Central memory CD4-positive, alpha-beta T cell (primary cell): ENCODE data around the gene GADD45GIP1.

Source experiments
- DNase-seq: peaks from one replicate; pipeline ENCODE4 v3.0.0; 2022
- total RNA-seq, 3 experiments: gene quantifications; one replicate each; lab custom pipeline; 2026; lab: John Stamatoyannopoulos, UW

The GADD45GIP1 gene
- total RNA-seq = 10.8 to 88.4 (median 39.6) reads per million in 3 experiments

GRCh38 chr19:12956446-12957388, at the start of gene GADD45GIP1:
Gene GADD45GIP1 (minus strand): TSS chr19:12957223. CDS start chr19:12957212, 11 bp downstream.
- DNase-seq = peak; percentile 75

DNA sequence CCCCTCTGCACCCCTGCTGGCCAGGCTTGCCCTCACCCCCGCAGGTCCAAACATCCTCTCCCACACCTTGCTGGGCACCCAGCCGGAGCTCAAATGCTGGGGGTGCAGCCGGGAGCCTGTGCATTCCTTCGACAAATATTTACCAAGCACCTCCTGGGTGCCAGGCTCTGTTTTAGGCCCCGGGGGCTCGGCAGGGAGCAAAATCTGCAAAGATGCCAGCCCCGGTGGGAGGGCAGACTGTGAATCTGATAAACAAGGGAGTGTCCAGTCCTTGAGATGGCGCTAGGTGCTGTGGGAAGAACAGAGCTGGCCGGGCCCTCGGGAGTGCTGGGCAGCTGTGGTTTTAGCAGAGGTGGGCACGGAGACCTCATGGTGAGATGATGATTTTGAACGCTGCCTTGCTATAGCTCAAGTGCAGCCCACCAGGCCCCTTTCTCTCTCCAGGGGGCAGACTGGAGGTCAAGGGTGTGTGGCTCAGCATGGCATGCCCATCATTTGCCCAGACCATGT, 48.9 kb upstream of the GADD45GIP1 start:
- DNase-seq = no peak

DNA sequence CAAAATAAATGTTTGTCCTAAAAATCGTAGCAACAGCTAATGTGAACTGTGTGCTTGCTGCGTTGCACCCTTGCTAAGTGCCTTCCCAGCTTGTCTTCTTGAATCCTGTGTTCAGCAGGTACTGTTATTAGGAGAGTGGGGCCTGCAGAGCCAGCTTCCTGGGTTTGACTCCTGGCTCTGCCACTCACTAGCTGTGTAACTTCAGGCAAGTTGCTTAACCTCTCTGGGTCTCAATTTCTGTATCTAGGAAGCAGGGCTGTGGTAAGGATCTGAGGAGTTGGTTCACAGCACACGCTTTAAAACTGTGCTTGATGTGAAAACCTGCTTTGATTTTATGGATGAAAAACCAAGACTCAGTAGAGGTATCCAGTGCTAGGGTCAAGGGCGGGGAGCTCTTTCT, 48.2 kb upstream of the GADD45GIP1 start:
- DNase-seq = no peak

DNA sequence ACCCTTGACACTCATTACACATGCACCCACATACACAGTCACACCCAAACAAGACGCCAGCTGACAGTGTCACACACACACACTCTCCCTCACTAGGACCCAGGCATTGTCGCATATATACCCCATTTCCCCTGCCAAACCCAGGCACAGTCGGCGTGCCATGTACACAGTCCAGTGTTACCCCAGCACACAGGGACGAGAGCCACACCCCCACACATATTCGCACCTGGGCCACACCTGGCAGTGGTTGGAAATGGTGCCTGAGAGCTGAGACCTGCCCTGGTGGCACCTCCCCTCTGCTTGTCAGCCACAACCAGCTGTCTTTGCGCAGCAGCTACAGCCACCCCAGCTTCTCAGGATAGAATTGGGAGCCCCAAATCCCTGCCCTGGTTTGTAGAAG, 47.2 kb upstream of the GADD45GIP1 start:
- no peak for DNase-seq

GRCh38 chr19:13003081-13003480, 46.1 kb upstream of the GADD45GIP1 start:
- no peak for DNase-seq

- DNase-seq = no peak
Observed at GRCh38 chr19:13002166-13002898, 45.3 kb upstream of the GADD45GIP1 start.

- no peak for DNase-seq
Observed at GRCh38 chr19:13001502-13002165, 44.6 kb upstream of the GADD45GIP1 start.

DNA sequence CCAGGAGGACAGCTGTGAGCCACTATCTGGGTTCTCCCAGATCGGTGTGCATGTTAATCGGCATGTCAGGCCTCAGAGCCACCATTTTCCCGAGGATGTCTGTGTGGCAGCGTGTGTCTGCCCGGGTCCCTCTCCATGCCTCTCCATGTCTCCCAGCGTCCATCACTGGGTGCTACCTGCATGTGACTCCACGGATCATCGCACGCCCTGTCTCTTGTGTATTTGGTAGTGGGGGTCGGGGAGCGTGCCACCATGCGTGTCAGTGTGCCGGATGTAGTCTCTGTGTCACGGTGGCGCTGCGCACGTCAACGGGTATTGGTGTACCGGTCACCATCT, 44.1 kb upstream of the GADD45GIP1 start:
- no peak for DNase-seq

DNA sequence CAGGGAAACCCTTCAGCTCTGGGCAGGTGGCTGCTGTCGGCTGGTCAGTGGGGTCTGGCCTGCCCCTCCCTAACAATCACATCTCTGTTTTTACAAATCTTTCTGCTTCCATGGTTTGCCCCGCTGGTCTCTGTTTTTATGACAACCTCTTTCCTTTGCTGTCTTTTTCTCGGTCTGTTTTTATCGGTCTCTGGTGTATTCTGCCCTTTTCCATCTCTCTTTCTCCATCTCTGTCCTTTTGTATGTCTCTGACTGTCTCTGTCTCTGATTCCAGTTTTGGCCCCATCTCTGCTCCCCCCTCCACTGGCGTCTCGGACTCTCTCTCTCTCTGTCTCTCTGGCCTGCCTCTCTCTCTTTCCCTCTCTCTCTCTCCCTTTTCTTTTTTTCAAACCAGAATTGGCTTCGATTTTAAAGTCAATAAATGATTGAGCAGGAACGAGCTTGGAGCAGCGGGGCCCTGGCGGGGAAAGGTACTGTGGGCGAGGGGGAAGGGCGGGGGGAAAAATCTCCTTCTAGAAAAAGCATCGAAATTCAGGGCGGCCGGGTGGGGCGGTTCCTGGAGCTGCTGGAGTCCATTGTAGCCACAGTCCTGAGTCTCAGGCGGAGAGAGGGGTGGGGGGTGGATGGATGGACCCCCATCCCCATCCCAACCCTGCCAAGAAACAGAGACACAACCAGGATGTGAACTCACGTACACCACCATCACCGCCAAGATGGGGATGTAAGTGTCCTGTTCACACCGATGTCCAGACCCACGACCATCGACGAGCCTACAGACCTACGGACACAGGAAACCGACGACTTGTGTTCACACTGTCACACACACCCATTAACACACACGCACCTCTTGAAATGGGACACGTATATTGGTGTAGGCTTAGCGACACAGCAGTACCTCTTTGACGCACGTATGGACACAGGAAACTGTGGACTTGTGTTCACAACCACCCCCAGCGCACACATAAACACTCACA, 41.2 kb upstream of the GADD45GIP1 start:
- no peak for DNase-seq

GRCh38 chr19:12997179-12997966, 40.4 kb upstream of the GADD45GIP1 start:
- no peak for DNase-seq

DNA sequence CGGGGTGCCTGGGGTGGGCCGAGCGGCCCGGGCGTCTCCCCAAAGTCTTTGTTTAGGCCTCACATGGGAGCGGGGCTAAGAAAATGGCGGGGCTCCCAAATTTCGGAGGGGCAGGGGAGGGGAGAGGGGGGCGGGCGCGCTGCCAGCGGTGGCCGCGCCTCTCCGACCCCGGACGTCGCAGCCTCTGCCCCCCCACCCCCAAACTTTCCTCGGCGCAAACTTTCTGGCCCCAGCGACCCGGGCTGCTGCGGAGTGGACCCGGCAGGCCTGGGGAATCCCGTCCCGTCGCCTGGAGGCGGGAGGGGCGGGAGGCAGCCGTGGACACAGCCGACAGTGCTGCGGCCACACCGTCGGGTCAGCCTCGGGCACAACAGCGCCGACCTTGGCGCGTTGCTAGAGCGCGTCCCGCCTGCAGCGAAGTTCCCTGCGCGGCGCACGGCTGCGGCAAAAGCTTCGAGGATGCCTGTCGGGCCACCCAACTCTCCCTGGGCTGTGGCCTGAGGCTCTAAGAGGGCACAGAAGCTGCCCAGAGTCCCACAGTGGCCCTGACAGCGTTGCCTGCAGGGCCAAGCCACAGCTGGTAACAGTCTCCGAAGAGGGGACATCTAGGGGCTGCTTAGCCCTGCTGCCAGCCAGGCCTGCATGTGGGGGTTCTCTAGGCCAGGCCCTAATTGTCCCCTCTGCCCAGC, 39.5 kb upstream of the GADD45GIP1 start:
- no peak for DNase-seq

DNA sequence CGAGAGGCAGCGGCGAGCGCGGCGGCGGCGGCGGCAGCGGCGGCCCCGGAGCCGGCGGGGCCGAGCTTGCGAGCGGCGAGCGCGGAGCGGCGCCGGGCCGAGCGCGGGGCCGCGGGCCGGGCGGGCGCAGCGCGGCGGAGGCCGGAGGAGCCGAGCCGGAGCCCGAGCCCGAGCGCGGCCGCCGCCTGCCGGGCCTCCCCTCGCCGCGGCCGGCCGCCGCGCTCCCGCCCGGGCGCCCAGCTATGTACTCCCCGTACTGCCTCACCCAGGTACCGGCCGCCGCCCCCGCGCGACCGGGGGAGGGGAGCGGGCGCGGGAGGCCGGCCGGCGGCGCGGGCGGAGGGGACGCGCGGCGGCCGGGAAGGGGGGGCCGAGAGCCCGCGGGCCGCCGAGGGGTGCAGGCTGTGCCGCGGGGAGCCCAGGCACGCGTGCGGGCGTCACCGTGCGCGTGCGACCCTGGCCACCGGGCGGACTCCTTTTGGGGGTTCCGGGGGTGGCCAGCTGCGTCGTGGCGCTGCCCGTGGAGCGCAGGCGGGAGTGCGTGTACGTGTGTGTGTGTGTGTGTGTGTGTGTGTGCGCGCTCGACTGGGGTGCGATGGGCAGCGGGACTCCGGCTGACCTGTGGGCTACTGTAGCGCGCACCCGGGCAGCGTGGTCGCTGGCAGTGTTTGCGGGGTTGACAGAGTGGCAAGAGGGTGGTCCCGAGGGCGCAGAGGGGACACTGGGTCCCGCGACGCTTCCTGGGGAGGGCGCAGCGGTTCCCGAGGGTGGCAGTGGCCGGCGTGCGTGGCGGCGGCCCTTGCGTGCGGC, 38.8 kb upstream of the GADD45GIP1 start:
- no peak for DNase-seq

DNA sequence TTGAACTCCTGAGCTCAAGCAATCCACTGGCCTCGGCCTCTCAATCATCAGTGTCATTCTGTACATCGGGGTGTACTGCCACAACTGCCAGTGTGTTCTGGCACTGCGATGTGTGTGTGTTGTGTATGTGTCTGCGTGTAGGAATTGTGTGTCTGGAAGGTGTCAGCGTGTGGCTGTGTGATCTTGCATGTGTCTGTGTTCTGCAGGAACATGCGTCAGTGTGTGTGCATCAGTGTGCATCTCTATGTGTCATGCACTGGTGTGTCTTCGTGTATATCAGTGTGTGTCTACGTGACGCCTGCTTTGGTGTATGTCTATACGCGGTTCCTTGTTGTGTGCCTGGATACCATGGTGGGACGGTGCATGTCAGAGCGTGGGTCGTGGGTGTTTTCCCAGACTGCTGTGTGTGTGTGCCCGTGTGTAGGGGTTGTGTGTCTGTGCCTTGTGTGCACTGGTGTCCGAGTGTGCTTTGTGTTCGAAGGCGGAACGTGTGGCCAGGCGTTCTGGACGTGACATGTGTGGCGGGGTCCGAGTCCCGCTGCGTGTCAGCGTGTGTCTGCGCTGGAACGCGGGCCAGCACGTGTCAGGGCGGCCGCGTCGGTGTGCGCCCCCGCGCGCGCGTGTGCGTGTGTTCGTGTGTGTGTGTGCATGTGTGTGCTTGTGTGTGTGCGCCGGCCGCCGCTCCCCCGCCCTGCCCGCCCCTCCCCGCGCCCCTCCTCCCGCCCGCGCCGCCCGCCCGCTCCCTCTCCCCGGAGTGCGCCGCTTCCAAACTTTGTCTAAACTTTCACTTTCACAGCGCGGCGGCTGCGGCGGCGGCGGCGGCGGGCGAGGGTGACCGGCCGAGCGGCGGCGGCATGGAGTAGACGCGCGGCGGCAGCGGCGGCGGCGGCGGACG, 37.9 kb upstream of the GADD45GIP1 start, which contains the start of gene NFIX:
Gene NFIX (plus strand): TSS at position 775 of the 895 bp plus-strand sequence. CDS start 363 bp downstream, outside the sequence.
- DNase-seq = peak; percentile 34

DNA sequence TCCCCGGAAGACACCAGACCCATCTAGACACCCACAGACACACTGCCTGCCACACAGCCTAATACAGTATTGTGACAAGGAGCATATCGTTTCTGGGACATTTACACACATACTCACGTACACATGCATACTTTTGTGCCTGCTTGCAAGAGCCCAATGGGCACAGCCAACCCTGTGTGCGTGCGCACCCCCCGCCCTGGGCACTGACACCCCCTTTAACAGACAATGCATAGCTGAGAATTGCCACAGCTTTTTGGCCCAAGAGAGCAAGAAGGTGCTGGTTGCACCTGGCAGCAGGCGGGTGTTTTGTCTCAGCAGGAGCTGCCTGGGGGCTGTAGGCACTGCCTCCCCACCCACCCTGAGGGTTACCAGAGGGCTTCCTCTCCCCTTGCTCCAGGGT, 36.5 kb upstream of the GADD45GIP1 start:
- no peak for DNase-seq

DNA sequence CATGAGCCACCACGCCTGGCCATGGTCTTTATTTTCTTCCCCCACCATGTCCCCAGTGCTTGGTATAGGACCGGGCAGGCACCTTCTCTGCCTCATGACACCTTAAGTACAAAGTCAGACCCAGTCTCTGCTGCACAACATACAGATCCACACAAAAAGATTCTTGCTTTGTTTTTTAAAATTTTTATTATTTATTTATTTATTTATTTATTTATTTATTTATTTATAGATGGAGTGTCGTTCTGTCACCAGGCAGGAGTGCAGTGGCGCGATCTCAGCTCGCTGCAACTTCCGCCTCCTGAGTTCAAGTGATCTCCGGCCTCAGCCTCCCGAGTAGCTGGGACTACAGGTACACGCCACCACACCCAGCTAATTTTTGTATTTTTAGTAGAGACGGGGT, 35.7 kb upstream of the GADD45GIP1 start:
- no peak for DNase-seq

GRCh38 chr19:12991296-12991695, 34.3 kb upstream of the GADD45GIP1 start:
- DNase-seq = no peak

DNA sequence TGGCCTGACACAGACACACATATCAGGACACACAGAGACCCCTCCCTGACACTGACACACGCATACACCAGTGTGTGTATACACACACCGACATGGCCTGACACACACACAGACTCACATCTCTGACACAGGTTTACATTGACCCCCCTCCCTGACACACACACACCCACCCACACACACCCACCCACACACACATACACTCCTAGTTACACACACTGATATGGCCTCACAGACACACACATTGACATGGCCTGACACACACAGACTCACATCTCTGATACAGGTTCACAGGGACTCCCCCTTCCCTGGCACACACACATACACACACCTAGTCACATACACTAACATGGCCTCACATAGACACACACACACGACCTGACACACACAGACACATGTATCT, 33.8 kb upstream of the GADD45GIP1 start:
- DNase-seq = no peak

DNA sequence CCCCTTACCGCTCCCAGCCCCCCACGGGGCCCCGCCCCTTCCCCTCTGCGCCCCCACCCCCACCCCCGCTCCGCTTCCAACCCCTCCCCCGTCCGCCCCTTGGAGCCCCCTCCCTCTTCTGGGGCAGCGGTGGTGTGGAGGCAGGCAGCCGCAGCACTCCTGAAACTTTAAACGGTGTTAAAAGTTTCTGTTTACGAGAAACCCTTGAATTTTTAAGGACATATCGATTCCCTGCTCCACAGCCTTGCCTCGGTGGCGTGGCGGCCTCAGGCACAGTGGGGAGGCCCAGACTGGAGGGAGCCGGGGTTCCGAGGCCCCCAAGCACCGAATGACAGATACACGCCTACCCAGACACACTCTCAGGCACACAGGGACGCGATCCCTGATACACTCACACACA, 33.4 kb upstream of the GADD45GIP1 start:
- DNase-seq = no peak
